Measurements from ENCODE around the gene ADGRD1. TPM values are rescaled to one million over a fixed set of nuclear protein-coding genes. Genes with fewer than 3 reads are reported as not detected.

The ADGRD1 gene
- total and polyA plus RNA-seq, 2 of the 8 experiments (the other 6 are each of a cell fraction or from before 2014, with no cell fraction given): 0.36 to 0.48 TPM

- TF ChIP-seq, protein P1, sequence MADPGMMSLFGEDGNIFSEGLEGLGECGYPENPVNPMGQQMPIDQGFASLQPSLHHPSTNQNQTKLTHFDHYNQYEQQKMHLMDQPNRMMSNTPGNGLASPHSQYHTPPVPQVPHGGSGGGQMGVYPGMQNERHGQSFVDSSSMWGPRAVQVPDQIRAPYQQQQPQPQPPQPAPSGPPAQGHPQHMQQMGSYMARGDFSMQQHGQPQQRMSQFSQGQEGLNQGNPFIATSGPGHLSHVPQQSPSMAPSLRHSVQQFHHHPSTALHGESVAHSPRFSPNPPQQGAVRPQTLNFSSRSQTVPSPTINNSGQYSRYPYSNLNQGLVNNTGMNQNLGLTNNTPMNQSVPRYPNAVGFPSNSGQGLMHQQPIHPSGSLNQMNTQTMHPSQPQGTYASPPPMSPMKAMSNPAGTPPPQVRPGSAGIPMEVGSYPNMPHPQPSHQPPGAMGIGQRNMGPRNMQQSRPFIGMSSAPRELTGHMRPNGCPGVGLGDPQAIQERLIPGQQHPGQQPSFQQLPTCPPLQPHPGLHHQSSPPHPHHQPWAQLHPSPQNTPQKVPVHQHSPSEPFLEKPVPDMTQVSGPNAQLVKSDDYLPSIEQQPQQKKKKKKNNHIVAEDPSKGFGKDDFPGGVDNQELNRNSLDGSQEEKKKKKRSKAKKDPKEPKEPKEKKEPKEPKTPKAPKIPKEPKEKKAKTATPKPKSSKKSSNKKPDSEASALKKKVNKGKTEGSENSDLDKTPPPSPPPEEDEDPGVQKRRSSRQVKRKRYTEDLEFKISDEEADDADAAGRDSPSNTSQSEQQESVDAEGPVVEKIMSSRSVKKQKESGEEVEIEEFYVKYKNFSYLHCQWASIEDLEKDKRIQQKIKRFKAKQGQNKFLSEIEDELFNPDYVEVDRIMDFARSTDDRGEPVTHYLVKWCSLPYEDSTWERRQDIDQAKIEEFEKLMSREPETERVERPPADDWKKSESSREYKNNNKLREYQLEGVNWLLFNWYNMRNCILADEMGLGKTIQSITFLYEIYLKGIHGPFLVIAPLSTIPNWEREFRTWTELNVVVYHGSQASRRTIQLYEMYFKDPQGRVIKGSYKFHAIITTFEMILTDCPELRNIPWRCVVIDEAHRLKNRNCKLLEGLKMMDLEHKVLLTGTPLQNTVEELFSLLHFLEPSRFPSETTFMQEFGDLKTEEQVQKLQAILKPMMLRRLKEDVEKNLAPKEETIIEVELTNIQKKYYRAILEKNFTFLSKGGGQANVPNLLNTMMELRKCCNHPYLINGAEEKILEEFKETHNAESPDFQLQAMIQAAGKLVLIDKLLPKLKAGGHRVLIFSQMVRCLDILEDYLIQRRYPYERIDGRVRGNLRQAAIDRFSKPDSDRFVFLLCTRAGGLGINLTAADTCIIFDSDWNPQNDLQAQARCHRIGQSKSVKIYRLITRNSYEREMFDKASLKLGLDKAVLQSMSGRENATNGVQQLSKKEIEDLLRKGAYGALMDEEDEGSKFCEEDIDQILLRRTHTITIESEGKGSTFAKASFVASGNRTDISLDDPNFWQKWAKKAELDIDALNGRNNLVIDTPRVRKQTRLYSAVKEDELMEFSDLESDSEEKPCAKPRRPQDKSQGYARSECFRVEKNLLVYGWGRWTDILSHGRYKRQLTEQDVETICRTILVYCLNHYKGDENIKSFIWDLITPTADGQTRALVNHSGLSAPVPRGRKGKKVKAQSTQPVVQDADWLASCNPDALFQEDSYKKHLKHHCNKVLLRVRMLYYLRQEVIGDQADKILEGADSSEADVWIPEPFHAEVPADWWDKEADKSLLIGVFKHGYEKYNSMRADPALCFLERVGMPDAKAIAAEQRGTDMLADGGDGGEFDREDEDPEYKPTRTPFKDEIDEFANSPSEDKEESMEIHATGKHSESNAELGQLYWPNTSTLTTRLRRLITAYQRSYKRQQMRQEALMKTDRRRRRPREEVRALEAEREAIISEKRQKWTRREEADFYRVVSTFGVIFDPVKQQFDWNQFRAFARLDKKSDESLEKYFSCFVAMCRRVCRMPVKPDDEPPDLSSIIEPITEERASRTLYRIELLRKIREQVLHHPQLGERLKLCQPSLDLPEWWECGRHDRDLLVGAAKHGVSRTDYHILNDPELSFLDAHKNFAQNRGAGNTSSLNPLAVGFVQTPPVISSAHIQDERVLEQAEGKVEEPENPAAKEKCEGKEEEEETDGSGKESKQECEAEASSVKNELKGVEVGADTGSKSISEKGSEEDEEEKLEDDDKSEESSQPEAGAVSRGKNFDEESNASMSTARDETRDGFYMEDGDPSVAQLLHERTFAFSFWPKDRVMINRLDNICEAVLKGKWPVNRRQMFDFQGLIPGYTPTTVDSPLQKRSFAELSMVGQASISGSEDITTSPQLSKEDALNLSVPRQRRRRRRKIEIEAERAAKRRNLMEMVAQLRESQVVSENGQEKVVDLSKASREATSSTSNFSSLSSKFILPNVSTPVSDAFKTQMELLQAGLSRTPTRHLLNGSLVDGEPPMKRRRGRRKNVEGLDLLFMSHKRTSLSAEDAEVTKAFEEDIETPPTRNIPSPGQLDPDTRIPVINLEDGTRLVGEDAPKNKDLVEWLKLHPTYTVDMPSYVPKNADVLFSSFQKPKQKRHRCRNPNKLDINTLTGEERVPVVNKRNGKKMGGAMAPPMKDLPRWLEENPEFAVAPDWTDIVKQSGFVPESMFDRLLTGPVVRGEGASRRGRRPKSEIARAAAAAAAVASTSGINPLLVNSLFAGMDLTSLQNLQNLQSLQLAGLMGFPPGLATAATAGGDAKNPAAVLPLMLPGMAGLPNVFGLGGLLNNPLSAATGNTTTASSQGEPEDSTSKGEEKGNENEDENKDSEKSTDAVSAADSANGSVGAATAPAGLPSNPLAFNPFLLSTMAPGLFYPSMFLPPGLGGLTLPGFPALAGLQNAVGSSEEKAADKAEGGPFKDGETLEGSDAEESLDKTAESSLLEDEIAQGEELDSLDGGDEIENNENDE (IDR thresholded peaks at IDR 0.05; ENCODE audit: insufficient replicate concordance, low read length): no peak
- TF ChIP-seq GTF2F1 (IDR thresholded peaks at IDR 0.05; ENCODE audit: borderline replicate concordance, low read depth, low read length): no peak
- no peak for TF ChIP-seq POLR2AphosphoS5 (IDR thresholded peaks at IDR 0.05; ENCODE audit: low read depth, low read length)
- no peak for TF ChIP-seq TAF7 (optimal IDR thresholded peaks at IDR 0.05; ENCODE audit: borderline replicate concordance, low read depth, low read length)
- TF ChIP-seq JUN (IDR thresholded peaks at IDR 0.05; ENCODE audit: low read depth, low read length): no peak
- no peak for TF ChIP-seq SRF (IDR thresholded peaks at IDR 0.05; ENCODE audit: low read depth, low read length)
These were observed 112.6 kb downstream of the ADGRD1 start (continued) for GRCh38 chr12:131066207-131066885.

Data from H1 (cell line).